CD4-positive, alpha-beta T cell (primary cell): ENCODE results near the gene LTB4R. TPM values are rescaled to one million over a fixed set of nuclear protein-coding genes. Genes with fewer than 3 reads are reported as not detected.

Source experiments
- ATAC-seq: fragments of 200-7000 bp; cut with Tn5 transposase; one replicate; pipeline ENCODE4 v1.10.0; 2022; ENCODE audit warnings: mild to moderate bottlenecking; ENCODE audit not compliant: poor library complexity
- CTCF ChIA-PET: fragments of 350-600 bp; sonication (Branson Sonifier 250); formaldehyde crosslinking; loops from one replicate; lab custom pipeline; 2021; ENCODE audit warnings: antibody characterized with exemption, inconsistent platforms; lab: Charles Lee
- POLR2A ChIA-PET: fragments of 350-600 bp; sonication (Branson Sonifier 250); formaldehyde crosslinking; loops from one replicate; lab custom pipeline; 2021; ENCODE audit warnings: antibody characterized with exemption, inconsistent platforms; lab: Charles Lee
- DNase-seq, 14 experiments: peaks; one replicate each; pipeline ENCODE4 v3.0.0-alpha.2; 2013 to 2020; ENCODE audit warnings: mixed read lengths in 2 of 14
- H3K27ac ChIP-seq, 2 donors: one replicate each; pipeline versions ENCODE4 v1.5.1 to v1.7.0; 2013; ENCODE audit warnings: low read length in 2 of 2, low read depth in 1 of 2, mild to moderate bottlenecking in 1 of 2
- H3K27me3 ChIP-seq, 2 experiments: 1 replicate in 1 of 2; 2 replicates in 1 of 2; pipeline versions ENCODE4 v1.6.1 to v1.7.0; 2013; ENCODE audit warnings: low read length in 2 of 2, control low read depth in 1 of 2, mild to moderate bottlenecking in 1 of 2, moderate library complexity in 1 of 2; ENCODE audit not compliant: insufficient read depth in 2 of 2, control insufficient read depth in 1 of 2
- H3K36me3 ChIP-seq: one replicate; pipeline ENCODE4 v1.6.1; 2013; ENCODE audit warnings: low read length, control low read depth; ENCODE audit not compliant: insufficient read depth
- H3K4me1 ChIP-seq: one replicate; pipeline ENCODE4 v1.6.1; 2013; ENCODE audit warnings: low read length, control low read depth; ENCODE audit not compliant: insufficient read depth
- H3K4me3 ChIP-seq: one replicate; pipeline ENCODE4 v1.5.1; 2013; ENCODE audit warnings: mild to moderate bottlenecking, low read length, moderate library complexity
- H3K9me3 ChIP-seq, 2 experiments: 1 replicate in 1 of 2; 2 replicates in 1 of 2; pipeline versions ENCODE4 v1.6.1 to v1.7.0; 2013; ENCODE audit warnings: low read length in 2 of 2, mild to moderate bottlenecking in 2 of 2, control low read depth in 1 of 2, moderate library complexity in 1 of 2; ENCODE audit not compliant: control insufficient read depth in 1 of 2, insufficient read depth in 1 of 2
- H3K27ac Mint-ChIP-seq: one replicate; pipeline ENCODE4 v1.8.0; 2020; ENCODE audit warnings: mixed read lengths
- H3K27me3 Mint-ChIP-seq: one replicate; pipeline ENCODE4 v1.8.0; 2021; ENCODE audit warnings: mixed read lengths
- H3K36me3 Mint-ChIP-seq: one replicate; pipeline ENCODE4 v1.8.0; 2021; ENCODE audit warnings: low read depth, mixed read lengths
- H3K4me1 Mint-ChIP-seq: one replicate; pipeline ENCODE4 v1.8.0; 2021; ENCODE audit warnings: low read depth, mixed read lengths
- H3K4me3 Mint-ChIP-seq: one replicate; pipeline ENCODE4 v1.8.0; 2020; ENCODE audit warnings: mild to moderate bottlenecking, mixed read lengths
- H3K9me3 Mint-ChIP-seq: one replicate; pipeline ENCODE4 v1.8.0; 2020; ENCODE audit warnings: mixed read lengths
- CTCF ChIP-seq: fragments of 200-600 bp; IDR thresholded peaks from one replicate; pipeline ENCODE4 v1.8.0; 2022; ENCODE audit warnings: antibody characterized with exemption, mild to moderate bottlenecking
- intact Hi-C, 2 experiments: fragments of 100-400 bp; cut with DNase I in 1 of 2; cut with micrococcal nuclease in 1 of 2; formaldehyde crosslinking; loops; one replicate each; pipeline versions ENCODE4 v1.15.1 to v1.9.0; 2023 to 2025; cut with DNase I, micrococcal nuclease
- polyA plus RNA-seq, 2 donors: library from polyadenylated mRNA; unstranded; fragments of 120-200 nt; gene quantifications; one replicate each; pipeline ENCODE4 v1.2.1, GENCODE V29; 2013
- total RNA-seq, 174 experiments: library from RNA in 2 of 174; stranded (reverse) in 2 of 174; gene quantifications; one replicate each; pipeline ENCODE4 v1.2.3 and lab custom pipeline; 2021 to 2026

The LTB4R gene
- 10 to 100 TPM; 15.6 to 18.3 TPM for total RNA-seq
- polyA plus RNA-seq (2013, experiment 1 of 2), result 21.1 TPM
- polyA plus RNA-seq (2013, experiment 2 of 2), result 20.5 TPM
- 5.4 to 44.0 (median 19.9) reads per million in 172 experiments for total RNA-seq (lab: John Stamatoyannopoulos, UW)

GRCh38 chr14:24310646-24311604 lies at the start of gene LTB4R:
Gene LTB4R (plus strand): TSS chr14:24311502. CDS start chr14:24315652, 4,150 bp downstream.
- Mint-ChIP-seq H3K27me3 (no peaks in the 10 kb centered on the region), H3K36me3 (peaks cover 28% of the 10 kb centered on the region), H3K27ac (peak within 1 kb of the TSS; percentile 76), H3K4me3 (peak within 1 kb of the TSS; percentile 88), H3K4me1 (peaks cover 80% of the 10 kb centered on the region), H3K9me3 (no peaks in the 10 kb centered on the region)
- peak; percentile 47 to 91 (median 61) for DNase-seq
- Histone ChIP-seq H3K36me3 (peaks cover 29% of the 10 kb centered on the region), H3K27ac (peak within 1 kb of the TSS; percentile 59 to 73), H3K4me1 (peaks cover 80% of the 10 kb centered on the region), H3K4me3 (peak within 1 kb of the TSS; percentile 65), H3K27me3 (no peaks in the 10 kb centered on the region), H3K9me3 (no peaks in the 10 kb centered on the region)
- TF ChIP-seq CTCF, result peak; percentile 45
- POLR2A ChIA-PET, result interaction anchor here (0.6 to 5.5 kb wide), 17 partner anchors 8 to 205 kb away, joined by 3 to 52 read pairs (median 5); partner anchors contain the start of genes ADCY4, CBLN3, CHMP4A and DCAF11
- CTCF ChIA-PET, result interaction anchor here (1.1 to 4.9 kb wide), 12 partner anchors 11 to 122 kb away, joined by 3 to 67 read pairs (median 5); partner anchors contain the start of genes DHRS1, KHNYN, MDP1 and NOP9
- peak; percentile 81 for ATAC-seq
- intact Hi-C loops, result loop anchor here (2.0 to 5.0 kb wide), 3 partner anchors 20 to 39 kb away; partner anchors contain the start of gene RABGGTA (in 1 of the 2)

GRCh38 chr14:24261969-24262327 lies 49.4 kb upstream of the LTB4R start:
- CTCF ChIA-PET, result no interaction called here
- Histone ChIP-seq H3K9me3 (no peaks in the 10 kb centered on the region), H3K4me1 (no peaks in the 10 kb centered on the region), H3K27ac (no peak overlapping the region), H3K36me3 (peaks cover 36% of the 10 kb centered on the region), H3K4me3 (no peak overlapping the region), H3K27me3 (no peaks in the 10 kb centered on the region)
- Mint-ChIP-seq H3K4me3 (no peak overlapping the region), H3K36me3 (peaks cover 63% of the 10 kb centered on the region), H3K4me1 (no peaks in the 10 kb centered on the region), H3K9me3 (no peaks in the 10 kb centered on the region), H3K27ac (no peak overlapping the region), H3K27me3 (no peaks in the 10 kb centered on the region)
- ATAC-seq (no peak), DNase-seq (no peak)
- intact Hi-C loops, result no loop called here
- no peak for TF ChIP-seq CTCF
- POLR2A ChIA-PET, result interaction anchor here (1.7 to 2.5 kb wide), 2 partner anchors 9 to 19 kb away, joined by 3 to 9 read pairs; partner anchors contain the start of gene TINF2

GRCh38 chr14:24262821-24263733 lies 48.2 kb upstream of the LTB4R start, which contains the start of gene TGM1:
Gene TGM1 (minus strand): TSS chr14:24263177. CDS start chr14:24262352, 825 bp downstream.
- no peaks in the 10 kb centered on the region for H3K27me3 Mint-ChIP-seq
- H3K36me3 Mint-ChIP-seq, result peaks cover 63% of the 10 kb centered on the region
- Histone ChIP-seq H3K4me3 (no peak within 1 kb of the TSS), H3K27ac (no peak within 1 kb of the TSS), H3K36me3 (peaks cover 48% of the 10 kb centered on the region), H3K27me3 (no peaks in the 10 kb centered on the region), H3K4me1 (no peaks in the 10 kb centered on the region), H3K9me3 (no peaks in the 10 kb centered on the region)
- no peak for TF ChIP-seq CTCF
- ATAC-seq (no peak), DNase-seq (no peak)
- intact Hi-C loops, result no loop called here
- H3K4me1 Mint-ChIP-seq, result no peaks in the 10 kb centered on the region
- H3K9me3 Mint-ChIP-seq, result no peaks in the 10 kb centered on the region
- ChIA-PET POLR2A (interaction anchor here (1.7 to 2.5 kb wide), 2 partner anchors 7 to 21 kb away, joined by 3 to 9 read pairs; partner anchors contain the start of gene TINF2), CTCF (no interaction called here)
- no peak within 1 kb of the TSS for H3K27ac Mint-ChIP-seq
- H3K4me3 Mint-ChIP-seq, result no peak within 1 kb of the TSS
